Panc1 (cell line): ENCODE measurements around the gene PCDHB16. TPM values are rescaled to one million over a fixed set of nuclear protein-coding genes. Genes with fewer than 3 reads are reported as not detected.
"Not testable (repeated sequence)": the region's sequence is repeated elsewhere in the genome, so short reads cannot be mapped to it uniquely, and the experiment has no call there.

ENCODE experiments used
- ATAC-seq: fragments of 200-7000 bp; cut with Tn5 transposase; 2 replicates; pipeline ENCODE4 v1.9.1; 2020; ENCODE audit warnings: mild to moderate bottlenecking, moderate library complexity
- BruUV-seq: library from RNA; stranded (reverse); fragments of 400-500 nt; replicated peaks from 2 replicates; lab custom pipeline; 2021; lab: Mats Ljungman, UMichigan
- CTCF ChIA-PET: fragments of 300-600 bp; sonication (Branson Sonifier 250); formaldehyde crosslinking; loops from one replicate; lab custom pipeline; 2022; ENCODE audit warnings: antibody characterized with exemption; lab: Charles Lee
- POLR2A ChIA-PET: fragments of 300-600 bp; sonication (Branson Sonifier 250); formaldehyde crosslinking; loops from one replicate; lab custom pipeline; 2022; ENCODE audit warnings: antibody characterized with exemption; lab: Charles Lee
- DNase-seq: peaks from one replicate; pipeline ENCODE4 v3.0.0-alpha.2; 2010; ENCODE audit warnings: low read depth, low spot score
- H3K27ac ChIP-seq: 2 replicates; pipeline ENCODE4 v1.5.1; 2011; ENCODE audit warnings: mild to moderate bottlenecking, low read length, inconsistent platforms
- H3K27me3 ChIP-seq: fragments of 200-500 bp; sonication (Bioruptor generic); 2 replicates; pipeline ENCODE4 v1.6.0; 2014; ENCODE audit warnings: low read length, inconsistent platforms; ENCODE audit not compliant: control insufficient read depth, insufficient read depth
- H3K36me3 ChIP-seq: fragments of 200-500 bp; sonication (Bioruptor generic); 2 replicates; pipeline ENCODE4 v1.5.1; 2014; ENCODE audit warnings: inconsistent platforms, mild to moderate bottlenecking, low read length, moderate library complexity; ENCODE audit not compliant: control insufficient read depth, insufficient read depth
- H3K4me1 ChIP-seq: 2 replicates; pipeline ENCODE4 v1.5.1; 2011; ENCODE audit warnings: inconsistent platforms, mild to moderate bottlenecking, low read length, moderate library complexity; ENCODE audit not compliant: control insufficient read depth, insufficient read depth
- H3K4me3 ChIP-seq, 2 experiments: 2 replicates each; pipeline ENCODE4 v1.5.1; 2011 to 2012; ENCODE audit warnings: low read depth in 2 of 2, low read length in 2 of 2, mild to moderate bottlenecking in 2 of 2, inconsistent platforms in 1 of 2, moderate library complexity in 1 of 2
- H3K9me3 ChIP-seq: fragments of 200-500 bp; sonication (Bioruptor generic); 2 replicates; pipeline ENCODE4 v1.5.1; 2014; ENCODE audit warnings: low read depth, mild to moderate bottlenecking, inconsistent platforms, low read length, moderate library complexity; ENCODE audit not compliant: control insufficient read depth, insufficient read depth
- CTCF ChIP-seq: fragments of 450-650 bp; IDR thresholded peaks from 2 replicates; pipeline ENCODE4 v1.5.1; 2017; ENCODE audit warnings: mild to moderate bottlenecking
- in situ Hi-C: cut with HindIII; loops from 2 replicates; pipeline ENCODE4 v1.10.0; 2016; ENCODE audit warnings: low sequenced_read_pairs, low pct_unique_long_range_greater_than_20kb
- intact Hi-C: fragments of 100-400 bp; cut with micrococcal nuclease; formaldehyde crosslinking; loops from one replicate; pipeline ENCODE4 v1.10.0; 2022; ENCODE audit not compliant: unreplicated experiment
- total RNA-seq: library from RNA; stranded (reverse); gene quantifications from one replicate; pipeline ENCODE4 v1.2.1, GENCODE V29; 2021; ENCODE audit not compliant: unreplicated experiment

PCDHB16 gene
- total RNA-seq, 1 experiment from 2014 or later = 1.8 TPM

GRCh38 chr5:141177577-141178191 is 4.5 kb upstream of the PCDHB16 start, which contains the start of gene PCDHB8:
Gene PCDHB8, plus strand, starts transcription at chr5:141177790. Its CDS starts 245 bp downstream, at chr5:141178035.
- H3K9me3 ChIP-seq, POLR2A ChIA-PET, DNase-seq, H3K36me3 ChIP-seq, BruUV-seq, H3K27ac ChIP-seq, H3K4me1 ChIP-seq: not testable (repeated sequence)
- CTCF ChIA-PET = interaction anchor here (0.6 to 1.6 kb wide), 6 partner anchors 10 to 383 kb away, joined by 3 to 9 read pairs (median 8); partner anchors contain the start of genes PCDHB11 and PCDHB9
- in situ Hi-C loops = loop anchor here (25.0 kb wide), 2 partner anchors 90 to 160 kb away; partner anchors contain the start of genes PCDHB2, PCDHGA1, PCDHGA2 and PCDHGA3
- TF ChIP-seq CTCF = peak; percentile 94
- Histone ChIP-seq H3K4me3 (peak within 1 kb of the TSS; percentile 23 to 40), H3K27me3 (peaks cover 24% of the 10 kb centered on the region)
- peak; percentile 99 for ATAC-seq
- intact Hi-C loops = loop anchor here (5.0 kb wide), 1 partner anchor 85 kb away; the partner anchor contains the start of gene PCDHB2

DNA sequence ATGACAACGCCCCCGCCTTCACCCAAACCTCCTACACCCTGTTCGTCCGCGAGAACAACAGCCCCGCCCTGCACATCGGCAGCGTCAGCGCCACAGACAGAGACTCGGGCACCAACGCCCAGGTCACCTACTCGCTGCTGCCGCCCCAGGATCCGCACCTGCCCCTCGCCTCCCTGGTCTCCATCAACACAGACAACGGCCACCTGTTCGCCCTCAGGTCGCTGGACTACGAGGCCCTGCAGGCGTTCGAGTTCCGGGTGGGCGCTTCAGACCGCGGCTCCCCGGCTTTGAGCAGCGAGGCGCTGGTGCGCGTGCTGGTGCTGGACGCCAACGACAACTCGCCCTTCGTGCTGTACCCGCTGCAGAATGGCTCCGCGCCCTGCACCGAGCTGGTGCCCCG is 2.8 kb upstream of the PCDHB16 start:
- H3K4me3 ChIP-seq, H3K9me3 ChIP-seq, H3K27ac ChIP-seq, POLR2A ChIA-PET, CTCF ChIA-PET, DNase-seq, H3K4me1 ChIP-seq, BruUV-seq, H3K36me3 ChIP-seq, ATAC-seq: not testable (repeated sequence)
- intact Hi-C loops (loop anchor here (5.0 kb wide), 1 partner anchor 87 kb away; the partner anchor contains the start of gene PCDHB2), in situ Hi-C loops (loop anchor here (25.0 kb wide), 2 partner anchors 92 to 158 kb away; partner anchors contain the start of genes PCDHB2, PCDHGA1, PCDHGA2 and PCDHGA3)
- H3K27me3 ChIP-seq = peaks cover 24% of the 10 kb centered on the region

GRCh38 chr5:141179876-141180275 is 2.3 kb upstream of the PCDHB16 start:
- DNase-seq, H3K9me3 ChIP-seq, CTCF ChIA-PET, H3K4me3 ChIP-seq, H3K36me3 ChIP-seq, ATAC-seq, H3K27ac ChIP-seq, POLR2A ChIA-PET, H3K4me1 ChIP-seq, BruUV-seq: not testable (repeated sequence)
- intact Hi-C loops = loop anchor here (5.0 kb wide), 1 partner anchor 88 kb away; the partner anchor contains the start of gene PCDHB2
- in situ Hi-C loops = loop anchor here (25.0 kb wide), 2 partner anchors 93 to 157 kb away; partner anchors contain the start of genes PCDHB2, PCDHGA1, PCDHGA2 and PCDHGA3
- H3K27me3 ChIP-seq = peaks cover 24% of the 10 kb centered on the region

GRCh38 chr5:141180313-141180712 is 1.9 kb upstream of the PCDHB16 start:
- Histone ChIP-seq H3K9me3 (no peaks in the 10 kb centered on the region), H3K27me3 (peaks cover 22% of the 10 kb centered on the region), H3K27ac (no peak overlapping the region), H3K36me3 (no peaks in the 10 kb centered on the region), H3K4me1 (peaks cover 7% of the 10 kb centered on the region), H3K4me3 (no peak overlapping the region)
- CTCF ChIA-PET = no interaction called here
- ATAC-seq (no peak), DNase-seq (no peak)
- TF ChIP-seq CTCF = no peak
- POLR2A ChIA-PET = no interaction called here
- no TSS peak for BruUV-seq
- intact Hi-C loops = no loop called here
- in situ Hi-C loops = loop anchor here (25.0 kb wide), 2 partner anchors 93 to 157 kb away; partner anchors contain the start of genes PCDHB2, PCDHGA1, PCDHGA2 and PCDHGA3

DNA sequence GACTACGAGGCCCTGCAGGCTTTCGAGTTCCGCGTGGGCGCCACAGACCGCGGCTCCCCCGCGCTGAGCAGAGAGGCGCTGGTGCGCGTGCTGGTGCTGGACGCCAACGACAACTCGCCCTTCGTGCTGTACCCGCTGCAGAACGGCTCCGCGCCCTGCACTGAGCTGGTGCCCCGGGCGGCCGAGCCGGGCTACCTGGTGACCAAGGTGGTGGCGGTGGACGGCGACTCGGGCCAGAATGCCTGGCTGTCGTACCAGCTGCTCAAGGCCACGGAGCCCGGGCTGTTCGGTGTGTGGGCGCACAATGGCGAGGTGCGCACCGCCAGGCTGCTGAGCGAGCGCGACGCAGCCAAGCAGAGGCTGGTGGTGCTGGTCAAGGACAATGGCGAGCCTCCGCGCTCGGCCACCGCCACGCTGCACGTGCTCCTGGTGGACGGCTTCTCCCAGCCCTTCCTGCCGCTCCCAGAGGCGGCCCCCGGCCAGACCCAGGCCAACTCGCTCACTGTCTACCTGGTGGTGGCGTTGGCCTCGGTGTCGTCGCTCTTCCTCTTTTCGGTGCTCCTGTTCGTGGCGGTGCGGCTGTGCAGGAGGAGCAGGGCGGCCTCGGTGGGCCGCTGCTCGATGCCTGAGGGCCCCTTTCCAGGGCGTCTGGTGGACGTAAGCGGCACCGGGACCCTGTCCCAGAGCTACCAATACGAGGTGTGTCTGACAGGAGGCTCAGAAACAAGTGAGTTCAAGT is 2.1 kb downstream of the PCDHB16 start:
- H3K4me1 ChIP-seq, H3K9me3 ChIP-seq, H3K27ac ChIP-seq, BruUV-seq, H3K27me3 ChIP-seq, H3K36me3 ChIP-seq, DNase-seq, H3K4me3 ChIP-seq, POLR2A ChIA-PET, ATAC-seq, intact Hi-C loops: not testable (repeated sequence)
- CTCF ChIA-PET = interaction anchor here (0.6 kb wide), 1 partner anchor 228 kb away, joined by 3 read pairs; no protein-coding TSS in a partner anchor
- in situ Hi-C loops = loop anchor here (25.0 kb wide), 2 partner anchors 97 to 153 kb away; partner anchors contain the start of genes PCDHB2, PCDHGA1, PCDHGA2 and PCDHGA3
